Sigmoid colon (tissue), 7 donors: ENCODE results near the gene PDE2A. TPM values are rescaled to one million over a fixed set of nuclear protein-coding genes. Genes with fewer than 3 reads are reported as not detected.

Experiments used
- DNase-seq: peaks from one replicate; pipeline ENCODE4 v3.0.0-alpha.2; 2019
- H3K27ac ChIP-seq, 4 donors: fragments of 200-600 bp; sonication (generic); one replicate each; pipeline ENCODE4 v1.5.1; 2016 to 2019; ENCODE audit warnings: mild to moderate bottlenecking in 1 of 4
- H3K27me3 ChIP-seq, 3 donors: fragments of 200-600 bp; sonication (generic); one replicate each; pipeline ENCODE4 v1.5.1; 2019; ENCODE audit warnings: mild to moderate bottlenecking in 1 of 3
- H3K36me3 ChIP-seq, 4 donors: fragments of 200-600 bp; sonication (generic); one replicate each; pipeline ENCODE4 v1.5.1; 2016 to 2019
- H3K4me1 ChIP-seq, 4 donors: fragments of 200-600 bp; sonication (generic); one replicate each; pipeline ENCODE4 v1.5.1; 2017 to 2019
- H3K4me3 ChIP-seq, 4 donors: fragments of 200-600 bp; sonication (generic); one replicate each; pipeline ENCODE4 v1.5.1; 2017 to 2019; ENCODE audit warnings: mild to moderate bottlenecking in 2 of 4, moderate library complexity in 1 of 4
- H3K9me3 ChIP-seq, 4 donors: fragments of 200-600 bp in 3 of 4; sonication (generic) in 3 of 4; one replicate each; pipeline versions ENCODE4 v1.5.1 to v1.6.1; 2013 to 2019
- CTCF ChIP-seq, 4 experiments: fragments of 450-650 bp in 3 of 4; fragments of 200-600 bp in 1 of 4; IDR thresholded peaks; one replicate each; pipeline ENCODE4 v1.5.1; 2016 to 2019; ENCODE audit warnings: antibody characterized with exemption in 4 of 4, mild to moderate bottlenecking in 3 of 4, moderate library complexity in 2 of 4
- EP300 ChIP-seq, 4 donors: sonication (generic); formaldehyde crosslinking; IDR thresholded peaks; one replicate each; pipeline ENCODE4 v1.6.1; 2017; ENCODE audit warnings: antibody characterized with exemption in 4 of 4
- POLR2A ChIP-seq, 2 donors: fragments of 450-650 bp; IDR thresholded peaks; one replicate each; pipeline ENCODE4 v1.6.1; 2016; ENCODE audit warnings: antibody characterized with exemption in 2 of 2, mild to moderate bottlenecking in 2 of 2, moderate library complexity in 2 of 2
- POLR2AphosphoS5 ChIP-seq, 4 donors: sonication (generic); formaldehyde crosslinking; IDR thresholded peaks; one replicate each; pipeline ENCODE4 v1.6.1; 2017; ENCODE audit warnings: antibody characterized with exemption in 4 of 4
- WGBS, 2 donors: extraction: QIAGEN DNeasy Blood & Tissue Kit; methylation state at CpG; one replicate each; pipeline ENCODE4 v1.1.7; 2013; 5-methylcytosine and 5-hydroxymethylcytosine counted together
- intact Hi-C: fragments of 100-400 bp; cut with DNase I; formaldehyde crosslinking; loops from one replicate; pipeline ENCODE4 v1.15.1; 2023
- polyA plus RNA-seq, 3 donors: library from polyadenylated mRNA; stranded (reverse); fragments of 200-250 nt; gene quantifications; one replicate each; pipeline ENCODE4 v1.2.3, GENCODE V29; 2013
- total RNA-seq, 4 donors: library from RNA; depleted of rRNA; stranded (reverse); fragments of >200 nt; gene quantifications; one replicate each; pipeline ENCODE4 v1.1.0, GENCODE V29; 2016
- donor health status: healthy with polysubstance abuse.
- donor health status: Bipolar disorder and iron deficiency.
- donor health status: healthy.

The PDE2A gene
- total and polyA plus RNA-seq, 7 donors: 1.8 to 75.1 (median 48.9) TPM

GRCh38 chr11:72584293-72584938 lies 89.8 kb downstream of the PDE2A start:
- peaks cover 0 to 63% (median 33%) of the 10 kb centered on the region in 4 donors for H3K36me3 ChIP-seq
- no peaks in the 10 kb centered on the region for H3K27me3 ChIP-seq
- no peak overlapping the region for H3K4me3 ChIP-seq
- no peak overlapping the region for H3K27ac ChIP-seq
- DNase-seq: peak; percentile 83
- 7 to 17% methylated on average over 59 of the region's 59 CpGs for WGBS, 2 donors
- peaks cover 0 to 7% (median 0%) of the 10 kb centered on the region in 4 donors for H3K4me1 ChIP-seq
- H3K9me3 ChIP-seq: no peaks in the 10 kb centered on the region
- no peak for TF ChIP-seq EP300 (IDR thresholded peaks at IDR 0.05)
- peak in 1 of 4 donors; percentile 17 for TF ChIP-seq POLR2AphosphoS5 (IDR thresholded peaks at IDR 0.05)
- intact Hi-C loops: loop anchor here (10.0 kb wide), 1 partner anchor 210 kb away; the partner anchor contains the start of gene STARD10

GRCh38 chr11:72583616-72584292 lies 90.5 kb downstream of the PDE2A start:
- Histone ChIP-seq H3K27me3 (no peaks in the 10 kb centered on the region), H3K4me1 (peaks cover 0 to 7% (median 0%) of the 10 kb centered on the region in 4 donors), H3K9me3 (no peaks in the 10 kb centered on the region), H3K36me3 (peaks cover 0 to 63% (median 34%) of the 10 kb centered on the region in 4 donors), H3K4me3 (no peak overlapping the region), H3K27ac (no peak overlapping the region)
- intact Hi-C loops: loop anchor here (10.0 kb wide), 1 partner anchor 211 kb away; the partner anchor contains the start of gene STARD10
- DNase-seq: peak; percentile 63
- 70 to 78% methylated on average over 22 of the region's 22 CpGs for WGBS, 2 donors
- TF ChIP-seq POLR2AphosphoS5 (IDR thresholded peaks at IDR 0.05) (no peak), EP300 (IDR thresholded peaks at IDR 0.05) (no peak), POLR2A (IDR thresholded peaks at IDR 0.05) (no peak), CTCF (IDR thresholded peaks at IDR 0.05) (no peak)

- no peaks in the 10 kb centered on the region for H3K9me3 ChIP-seq
- TF ChIP-seq POLR2A (IDR thresholded peaks at IDR 0.05): no peak
- peaks cover 0 to 7% (median 0%) of the 10 kb centered on the region in 4 donors for H3K4me1 ChIP-seq
- 49 to 62% methylated on average over 2 of the region's 2 CpGs for WGBS, 2 donors
- intact Hi-C loops: loop anchor here (10.0 kb wide), 1 partner anchor 212 kb away; the partner anchor contains the start of gene STARD10
- no peak overlapping the region for H3K4me3 ChIP-seq
- no peaks in the 10 kb centered on the region for H3K27me3 ChIP-seq
- H3K27ac ChIP-seq: no peak overlapping the region
- peaks cover 0 to 65% (median 36%) of the 10 kb centered on the region in 4 donors for H3K36me3 ChIP-seq
- DNase-seq: peak; percentile 38
These were observed 91.1 kb downstream of the PDE2A start for GRCh38 chr11:72583177-72583553.

DNA sequence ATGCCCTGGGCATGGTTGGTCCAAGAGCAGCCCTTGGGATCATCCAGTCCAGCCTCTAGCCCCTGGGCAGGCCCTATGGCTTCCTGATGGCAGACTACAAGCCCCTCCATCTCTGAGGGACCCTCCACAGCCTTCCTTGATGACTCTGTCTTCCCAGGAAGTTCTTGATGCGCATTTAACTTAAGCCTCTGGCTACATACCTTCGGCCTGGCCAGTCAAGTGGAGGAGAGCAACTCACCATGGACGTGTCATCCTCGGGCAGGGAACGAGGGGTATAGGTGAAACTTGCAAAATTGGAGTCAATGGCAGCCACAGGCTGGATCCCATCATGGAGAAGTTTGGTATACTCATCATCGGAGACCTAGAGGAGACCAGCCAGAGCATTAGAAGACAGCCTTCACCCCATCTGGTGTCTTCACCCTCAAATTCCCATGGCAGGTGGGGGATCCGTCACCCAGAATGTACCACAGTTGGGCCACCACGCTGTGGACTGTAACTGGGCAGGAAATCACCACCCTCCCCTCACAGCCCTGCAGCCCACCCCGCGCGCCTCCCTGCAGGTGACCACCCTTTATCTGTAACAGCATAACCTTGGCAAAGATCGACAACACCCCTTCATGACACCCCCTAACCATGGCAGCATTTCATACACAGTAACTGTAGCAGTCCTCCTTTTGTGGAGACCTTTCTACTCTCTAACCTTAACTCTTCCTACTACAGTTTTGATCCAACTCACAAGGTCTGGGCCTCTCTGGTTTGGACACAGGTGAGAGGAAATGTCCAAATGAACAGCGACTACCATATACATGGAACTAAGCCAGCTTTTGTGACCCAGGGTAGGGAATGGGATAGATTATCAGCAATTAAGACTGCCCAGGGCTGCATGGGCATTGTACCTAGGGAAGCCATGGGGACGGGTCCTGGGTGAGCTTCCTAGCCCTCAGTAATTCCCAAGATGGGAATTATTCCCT lies 91.7 kb downstream of the PDE2A start:
- no peaks in the 10 kb centered on the region for H3K9me3 ChIP-seq
- no peaks in the 10 kb centered on the region for H3K27me3 ChIP-seq
- peaks cover 0 to 72% (median 39%) of the 10 kb centered on the region in 4 donors for H3K36me3 ChIP-seq
- H3K27ac ChIP-seq: no peak overlapping the region
- peak; percentile 52 for DNase-seq
- peaks cover 0 to 7% (median 0%) of the 10 kb centered on the region in 4 donors for H3K4me1 ChIP-seq
- no peak overlapping the region for H3K4me3 ChIP-seq
- TF ChIP-seq CTCF (IDR thresholded peaks at IDR 0.05) (no peak), POLR2AphosphoS5 (IDR thresholded peaks at IDR 0.05) (no peak)
- 91% methylated on average over 14 of the region's 14 CpGs for WGBS, 2 donors
- intact Hi-C loops: loop anchor here (10.0 kb wide), 1 partner anchor 212 kb away; the partner anchor contains the start of gene STARD10

DNA sequence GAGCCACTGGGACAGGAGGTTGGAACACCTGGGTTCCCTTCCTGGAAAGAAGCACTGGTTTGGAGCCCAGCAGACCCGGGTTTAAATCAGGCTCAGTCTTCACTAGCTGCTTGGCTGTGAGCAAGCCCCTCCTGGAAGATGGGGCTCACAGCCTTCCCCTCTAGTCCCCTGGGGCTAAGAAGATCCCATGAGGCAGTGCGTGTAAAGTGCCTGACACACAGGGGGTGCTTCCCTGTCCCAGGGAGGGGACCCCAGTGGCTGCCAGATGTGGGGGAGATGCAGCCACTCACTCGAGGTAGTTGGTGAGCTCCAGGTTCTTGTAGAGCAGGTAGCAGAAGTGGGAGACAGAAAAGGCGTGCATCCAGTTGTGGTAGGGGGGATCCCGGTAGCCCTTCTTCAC lies 93.2 kb downstream of the PDE2A start:
- intact Hi-C loops: loop anchor here (10.0 kb wide), 1 partner anchor 214 kb away; the partner anchor contains the start of gene STARD10
- Histone ChIP-seq H3K9me3 (no peaks in the 10 kb centered on the region), H3K27me3 (no peaks in the 10 kb centered on the region), H3K4me3 (no peak overlapping the region), H3K36me3 (peaks cover 0 to 86% (median 45%) of the 10 kb centered on the region in 4 donors), H3K4me1 (peaks cover 0 to 7% (median 0%) of the 10 kb centered on the region in 4 donors), H3K27ac (no peak overlapping the region)
- no peak for TF ChIP-seq EP300 (IDR thresholded peaks at IDR 0.05)
- TF ChIP-seq CTCF (IDR thresholded peaks at IDR 0.05): no peak
- TF ChIP-seq POLR2A (IDR thresholded peaks at IDR 0.05): no peak
- no peak for TF ChIP-seq POLR2AphosphoS5 (IDR thresholded peaks at IDR 0.05)
- 69 to 82% methylated on average over 5 of the region's 5 CpGs for WGBS, 2 donors
- peak; percentile 33 for DNase-seq
